H1 (cell line): Measurements from ENCODE around the gene DENND5B. TPM values are rescaled to one million over a fixed set of nuclear protein-coding genes. Genes with fewer than 3 reads are reported as not detected.
"Not testable (repeated sequence)": the region's sequence is repeated elsewhere in the genome, so short reads cannot be mapped to it uniquely, and the experiment has no call there.

Source experiments
- CTCF ChIA-PET: fragments of 300-600 bp; sonication (Branson Sonifier 250); formaldehyde crosslinking; loops from one replicate; lab custom pipeline; 2021; ENCODE audit not compliant: partially characterized antibody; lab: Charles Lee
- POLR2A ChIA-PET: fragments of 300-600 bp; sonication (Branson Sonifier 250); formaldehyde crosslinking; loops from one replicate; lab custom pipeline; 2021; ENCODE audit warnings: inconsistent platforms; ENCODE audit not compliant: partially characterized antibody; lab: Charles Lee
- DNase-seq, 2 experiments: peaks; one replicate each; pipeline versions ENCODE4 v3.0.0 to v3.0.0-alpha.2; 2010 to 2022; ENCODE audit warnings: low spot score in 2 of 2, low read depth in 1 of 2, mixed read lengths in 1 of 2
- FAIRE-seq: peaks from 2 replicates; lab custom pipeline; 2011; peaks lifted over from hg19 to GRCh38; lab: Jason Lieb, UNC
- H2AFZ ChIP-seq: 2 replicates; pipeline ENCODE4 v1.8.1; 2012; ENCODE audit warnings: low read length, inconsistent platforms
- H2AK5ac ChIP-seq: 2 replicates; pipeline ENCODE4 v1.6.1; 2013; ENCODE audit warnings: low read depth, low read length
- H2BK120ac ChIP-seq: replicated peaks from 2 replicates; pipeline ENCODE3; 2013; ENCODE audit warnings: low read depth, low read length, inconsistent platforms
- H2BK12ac ChIP-seq: 2 replicates; pipeline ENCODE4 v1.6.1; 2013; ENCODE audit warnings: low read depth, low read length
- H2BK15ac ChIP-seq: 2 replicates; pipeline ENCODE4 v1.6.1; 2013; ENCODE audit warnings: low read length
- H2BK20ac ChIP-seq: 2 replicates; pipeline ENCODE4 v1.6.1; 2013; ENCODE audit warnings: low read length
- H2BK5ac ChIP-seq: 2 replicates; pipeline ENCODE4 v1.6.1; 2013; ENCODE audit warnings: low read depth, low read length
- H3K14ac ChIP-seq: 2 replicates; pipeline ENCODE4 v1.6.1; 2013; ENCODE audit warnings: inconsistent platforms; ENCODE audit not compliant: insufficient read length
- H3K18ac ChIP-seq: 2 replicates; pipeline ENCODE4 v1.6.1; 2013; ENCODE audit warnings: low read length; ENCODE audit errors: extremely low read depth
- H3K23ac ChIP-seq: 2 replicates; pipeline ENCODE4 v1.6.1; 2013; ENCODE audit warnings: inconsistent platforms; ENCODE audit not compliant: insufficient read length
- H3K23me2 ChIP-seq: 2 replicates; pipeline ENCODE4 v1.6.1; 2013; ENCODE audit warnings: low read depth, low read length
- H3K27ac ChIP-seq: 2 replicates; pipeline ENCODE4 v1.6.1; 2011; ENCODE audit warnings: low read depth, low read length, inconsistent platforms
- H3K27me3 ChIP-seq, 4 experiments: replicated peaks in 1 of 4; 1 replicate in 1 of 4; 2 replicates in 3 of 4; pipeline versions ENCODE4 v1.6.1 to v1.8.1; 2011 to 2013; ENCODE audit warnings: low read length in 3 of 4, mild to moderate bottlenecking in 3 of 4, inconsistent platforms in 2 of 4, mixed read lengths in 2 of 4, moderate library complexity in 1 of 4; ENCODE audit not compliant: control insufficient read depth in 3 of 4, insufficient read depth in 3 of 4; ENCODE audit errors: extremely low read depth in 1 of 4
- H3K36me3 ChIP-seq, 4 experiments: 2 replicates each; pipeline versions ENCODE4 v1.6.1 to v1.8.1; 2011 to 2013; ENCODE audit warnings: mild to moderate bottlenecking in 4 of 4, low read length in 3 of 4, moderate library complexity in 2 of 4, control low read depth in 1 of 4, inconsistent platforms in 1 of 4; ENCODE audit not compliant: insufficient read depth in 4 of 4, control insufficient read depth in 2 of 4
- H3K4ac ChIP-seq: replicated peaks from 2 replicates; pipeline ENCODE3; 2013; ENCODE audit warnings: low read length, low read depth, mixed read lengths, inconsistent platforms; ENCODE audit not compliant: insufficient read length
- H3K4me1 ChIP-seq, 4 experiments: replicated peaks in 1 of 4; 1 replicate in 1 of 4; 2 replicates in 3 of 4; pipeline versions ENCODE4 v1.6.1 to v1.8.1; 2011 to 2013; ENCODE audit warnings: low read length in 3 of 4, inconsistent platforms in 2 of 4, mixed read lengths in 1 of 4; ENCODE audit not compliant: insufficient read depth in 4 of 4, control insufficient read depth in 3 of 4
- H3K4me2 ChIP-seq, 2 experiments: 2 replicates each; pipeline versions ENCODE4 v1.6.1 to v1.8.1; 2011 to 2013; ENCODE audit warnings: low read depth in 2 of 2, low read length in 2 of 2, control low read depth in 1 of 2, inconsistent platforms in 1 of 2, mild to moderate bottlenecking in 1 of 2; ENCODE audit not compliant: insufficient read depth in 1 of 2
- H3K4me3 ChIP-seq, 4 experiments: fragments of 200-600, 300-600 bp in 1 of 4; sonication (generic), shearing (Covaris generic), sonication (Bioruptor Twin) in 1 of 4; 2 replicates each; pipeline versions ENCODE4 v1.5.1 to v1.8.1; 2011 to 2016; ENCODE audit warnings: low read length in 4 of 4, low read depth in 3 of 4, control low read depth in 2 of 4, inconsistent platforms in 2 of 4, mild to moderate bottlenecking in 2 of 4, mixed read lengths in 1 of 4, moderate library complexity in 1 of 4; ENCODE audit not compliant: insufficient read depth in 2 of 4; ENCODE audit errors: extremely low read depth in 1 of 4
- H3K56ac ChIP-seq: replicated peaks from 2 replicates; pipeline ENCODE3; 2013; ENCODE audit warnings: low read depth, mild to moderate bottlenecking, mixed read lengths, low read length, inconsistent platforms; ENCODE audit not compliant: insufficient read length
- H3K79me1 ChIP-seq: 2 replicates; pipeline ENCODE4 v1.6.1; 2013; ENCODE audit warnings: low read depth, low read length, control low read depth
- H3K79me2 ChIP-seq, 2 experiments: 2 replicates each; pipeline versions ENCODE4 v1.6.1 to v1.8.1; 2012 to 2013; ENCODE audit warnings: low read length in 2 of 2, mild to moderate bottlenecking in 2 of 2, inconsistent platforms in 1 of 2; ENCODE audit not compliant: insufficient read depth in 2 of 2, control insufficient read depth in 1 of 2
- H3K9ac ChIP-seq, 4 experiments: replicated peaks in 1 of 4; 1 replicate in 1 of 4; 2 replicates in 3 of 4; pipeline versions ENCODE4 v1.6.1 to v1.8.1; 2011 to 2013; ENCODE audit warnings: low read depth in 3 of 4, low read length in 3 of 4, control low read depth in 2 of 4, mild to moderate bottlenecking in 2 of 4, moderate library complexity in 2 of 4, inconsistent platforms in 1 of 4; ENCODE audit errors: extremely low read depth in 1 of 4
- H3K9me3 ChIP-seq, 2 experiments: 2 replicates each; pipeline versions ENCODE4 v1.6.1 to v1.8.1; 2012 to 2013; ENCODE audit warnings: mild to moderate bottlenecking in 2 of 2, moderate library complexity in 2 of 2, control low read depth in 1 of 2, inconsistent platforms in 1 of 2, low read depth in 1 of 2, low read length in 1 of 2, mixed read lengths in 1 of 2; ENCODE audit not compliant: insufficient read depth in 2 of 2
- H4K20me1 ChIP-seq, 2 experiments: replicated peaks in 1 of 2; 2 replicates each; pipeline versions ENCODE3 to v1.8.1; 2011 to 2013; ENCODE audit warnings: inconsistent platforms in 2 of 2, low read length in 2 of 2, mild to moderate bottlenecking in 1 of 2; ENCODE audit not compliant: insufficient read depth in 2 of 2, control insufficient read depth in 1 of 2
- H4K5ac ChIP-seq: 2 replicates; pipeline ENCODE4 v1.6.1; 2013; ENCODE audit warnings: low read length, low read depth, mixed read lengths, inconsistent platforms; ENCODE audit not compliant: insufficient read length
- H4K8ac ChIP-seq: 2 replicates; pipeline ENCODE4 v1.8.0; 2013; ENCODE audit warnings: mild to moderate bottlenecking, moderate library complexity, low read length, inconsistent platforms; ENCODE audit not compliant: insufficient read depth; ENCODE audit errors: extremely low read depth
- H4K91ac ChIP-seq: replicated peaks from 2 replicates; pipeline ENCODE3; 2013; ENCODE audit warnings: low read length, mixed read lengths, inconsistent platforms; ENCODE audit not compliant: insufficient read length
- WGBS, 2 experiments: shearing (Covaris generic) in 1 of 2; methylation state at CpG; one replicate each; pipeline versions ENCODE4 v1.1.6 to v1.1.7; 2013 to 2015; ENCODE audit warnings: low lambda C conversion rate in 2 of 2, mixed read lengths in 2 of 2, inconsistent platforms in 1 of 2, low coverage in 1 of 2, missing lambda C conversion rate in 1 of 2; ENCODE audit not compliant: insufficient replicate concordance in 2 of 2, insufficient coverage in 1 of 2, insufficient read length in 1 of 2; ENCODE audit errors: extremely low coverage in 1 of 2, missing lambda C conversion rate in 1 of 2; 5-methylcytosine and 5-hydroxymethylcytosine counted together
- polyA plus RNA-seq, 7 experiments: library from polyadenylated mRNA; depleted of rRNA in 3 of 7; stranded (reverse) in 5 of 7; unstranded in 2 of 7; fragments of >200 nt in 5 of 7; fragments of 200-250 nt in 2 of 7; gene quantifications; 1 replicate in 5 of 7; 2 replicates in 1 of 7; 4 replicates in 1 of 7; pipeline versions ENCODE4 v1.2.1 to v1.2.3, GENCODE V29; 2011 to 2013; ENCODE audit warnings: missing spikeins in 2 of 7, mixed read lengths in 2 of 7
- total RNA-seq: library from RNA; stranded (reverse); fragmentation: NEBNext Ultra II Directional; extraction: Animal tissue kit (Norgen Biotek cat#: 25700); gene quantifications from 2 replicates; pipeline ENCODE4 v1.2.1, GENCODE V29; 2021

Gene DENND5B
- total and polyA plus RNA-seq, 2 of the 8 experiments (the other 6 are each of a cell fraction or from before 2014, with no cell fraction given): 13.4 to 20.2 TPM

DNA sequence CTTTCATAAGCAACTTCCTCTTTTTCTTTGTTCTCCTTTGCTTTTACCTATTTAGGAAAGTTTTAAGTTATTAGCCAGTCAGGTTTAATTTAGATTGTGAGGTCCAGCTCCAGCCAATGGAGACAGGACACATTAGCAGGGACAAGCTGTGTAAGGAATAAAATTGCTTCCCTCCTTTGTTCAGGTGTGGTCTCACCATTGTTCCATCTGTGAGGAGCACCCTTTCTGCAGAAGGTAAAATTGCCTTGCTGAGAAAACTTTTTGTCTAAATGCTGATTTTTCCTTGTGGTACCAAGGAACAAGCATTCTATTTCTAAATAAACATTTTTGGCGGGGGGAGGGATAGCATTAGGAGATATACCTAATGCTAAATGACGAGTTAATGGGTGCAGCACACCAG, 17.4 kb upstream of the DENND5B start:
- H3K56ac ChIP-seq, H3K36me3 ChIP-seq, H2BK12ac ChIP-seq, H2BK20ac ChIP-seq, H2AK5ac ChIP-seq, H3K4me2 ChIP-seq, H3K79me1 ChIP-seq, H4K8ac ChIP-seq, H3K4me1 ChIP-seq, H3K27ac ChIP-seq, FAIRE-seq, H3K18ac ChIP-seq, DNase-seq, H3K23me2 ChIP-seq, H4K5ac ChIP-seq, H2AFZ ChIP-seq, H3K14ac ChIP-seq, H3K23ac ChIP-seq, H4K20me1 ChIP-seq, H2BK120ac ChIP-seq, H4K91ac ChIP-seq, H3K4me3 ChIP-seq, H3K4ac ChIP-seq, H3K9me3 ChIP-seq, H2BK5ac ChIP-seq, H3K27me3 ChIP-seq, H3K9ac ChIP-seq, H3K79me2 ChIP-seq, POLR2A ChIA-PET, H2BK15ac ChIP-seq: not testable (repeated sequence)
- WGBS, 2 experiments: 92% methylated on average over 2 of the region's 2 CpGs; no CpG with 5 or more reads in 1 of the 2 experiments
- CTCF ChIA-PET: interaction anchor here (0.6 kb wide), 1 partner anchor 350 kb away, joined by 3 read pairs; no protein-coding TSS in a partner anchor
